Colonic mucosa (tissue), 4 donors: ENCODE results near the gene MORN5. TPM values are rescaled to one million over a fixed set of nuclear protein-coding genes. Genes with fewer than 3 reads are reported as not detected.

ENCODE experiments used
- DNase-seq: peaks from one replicate; pipeline ENCODE4 v3.0.0-alpha.2; 2020
- H3K27ac ChIP-seq: fragments of 200-600 bp; one replicate; pipeline ENCODE4 v1.8.0; 2021
- H3K27me3 ChIP-seq: fragments of 200-600 bp; one replicate; pipeline ENCODE4 v1.8.0; 2021
- H3K36me3 ChIP-seq: fragments of 200-600 bp; one replicate; pipeline ENCODE4 v1.8.0; 2021
- H3K4me1 ChIP-seq: fragments of 200-600 bp; one replicate; pipeline ENCODE4 v1.8.0; 2021; ENCODE audit warnings: mild to moderate bottlenecking
- H3K4me3 ChIP-seq: fragments of 200-600 bp; one replicate; pipeline ENCODE4 v1.8.0; 2021
- H3K9ac ChIP-seq, 2 donors: one replicate each; pipeline ENCODE4 v1.7.0; 2013; ENCODE audit warnings: control low read depth in 2 of 2, low read depth in 2 of 2, low read length in 2 of 2
- H3K9me3 ChIP-seq: fragments of 200-600 bp; one replicate; pipeline ENCODE4 v1.8.0; 2021
- intact Hi-C: fragments of 100-400 bp; cut with DNase I; formaldehyde crosslinking; loops from one replicate; pipeline ENCODE4 v1.14.1; 2022
- total RNA-seq, 2 donors: library from RNA; stranded (reverse); fragmentation: NEBNext Ultra II Directional in 1 of 2; extraction: Animal tissue kit (Norgen Biotek cat#: 25700) in 1 of 2; gene quantifications; one replicate each; pipeline ENCODE4 v1.2.1, GENCODE V29; 2021
- TF ChIP-seq, protein P1 (sequence below): fragments of 200-600 bp; IDR thresholded peaks from one replicate; pipeline ENCODE4 v1.8.0; 2022; ENCODE audit warnings: antibody characterized with exemption, mild to moderate bottlenecking
- donor health status: healthy.
- donor health status: DM: no; HTN: no; CAD: no.
- donor health status: DM: no; HTN: no; CAD: no.

MORN5 gene
- total RNA-seq, 2 donors from 2014 or later, result 7.0 TPM; not detected in 1

DNA sequence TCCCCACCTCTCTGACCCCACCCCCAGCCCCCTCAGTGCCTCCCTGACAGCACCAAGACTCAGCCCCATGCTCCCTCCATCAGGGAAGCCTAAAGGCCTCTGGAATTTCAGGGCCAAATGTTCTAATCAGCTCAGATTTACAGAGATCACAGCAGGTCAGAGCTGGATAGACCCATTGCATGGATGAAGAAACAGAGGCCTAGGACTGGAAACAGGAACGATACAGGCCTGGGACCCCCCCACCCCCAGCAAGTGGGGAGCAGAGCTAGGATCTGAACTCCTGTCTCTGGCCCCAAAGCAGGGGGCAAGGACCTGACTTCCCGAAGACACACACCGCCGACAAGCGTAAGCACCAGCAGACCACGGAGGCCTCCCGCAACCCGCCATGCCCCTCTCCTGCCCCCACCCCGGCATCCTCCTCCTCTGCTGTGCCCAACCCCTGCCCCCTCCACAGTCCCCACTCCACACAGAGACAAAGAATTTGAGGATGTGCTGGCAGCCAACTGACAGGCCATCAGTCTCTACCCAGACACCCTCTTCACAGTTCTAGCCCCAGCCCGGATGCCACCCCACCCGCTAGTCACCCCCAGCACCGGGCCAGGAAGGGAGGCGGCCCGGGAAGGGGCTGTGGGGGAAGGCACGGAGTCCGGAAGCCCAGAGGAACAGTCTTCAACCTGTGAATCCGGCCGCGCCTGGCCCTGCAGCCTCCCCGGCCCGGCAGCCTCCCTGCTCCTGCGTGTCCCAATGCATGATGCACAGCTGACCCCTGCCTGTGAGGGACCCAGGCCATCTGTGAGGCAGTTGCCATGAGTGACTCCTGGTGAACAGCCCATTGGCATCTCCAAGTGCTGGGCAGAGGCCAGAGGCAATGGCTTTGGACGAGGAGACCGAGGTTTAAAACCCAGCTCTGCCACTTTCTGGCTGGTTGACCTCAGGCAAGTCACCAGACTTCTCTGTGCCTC, 31.4 kb upstream of the MORN5 start:
- H3K9me3 ChIP-seq, result no peaks in the 10 kb centered on the region
- no peak overlapping the region for H3K27ac ChIP-seq
- DNase-seq, result no peak
- peaks cover 12% of the 10 kb centered on the region for H3K27me3 ChIP-seq
- H3K9ac ChIP-seq, result no peak overlapping the region
- H3K4me3 ChIP-seq, result no peak overlapping the region
- intact Hi-C loops, result loop anchor here (10.0 kb wide), 2 partner anchors 327 to 677 kb away; partner anchors contain the start of gene OR1K1
- H3K36me3 ChIP-seq, result no peaks in the 10 kb centered on the region
- H3K4me1 ChIP-seq, result no peaks in the 10 kb centered on the region
- TF ChIP-seq, protein P1, sequence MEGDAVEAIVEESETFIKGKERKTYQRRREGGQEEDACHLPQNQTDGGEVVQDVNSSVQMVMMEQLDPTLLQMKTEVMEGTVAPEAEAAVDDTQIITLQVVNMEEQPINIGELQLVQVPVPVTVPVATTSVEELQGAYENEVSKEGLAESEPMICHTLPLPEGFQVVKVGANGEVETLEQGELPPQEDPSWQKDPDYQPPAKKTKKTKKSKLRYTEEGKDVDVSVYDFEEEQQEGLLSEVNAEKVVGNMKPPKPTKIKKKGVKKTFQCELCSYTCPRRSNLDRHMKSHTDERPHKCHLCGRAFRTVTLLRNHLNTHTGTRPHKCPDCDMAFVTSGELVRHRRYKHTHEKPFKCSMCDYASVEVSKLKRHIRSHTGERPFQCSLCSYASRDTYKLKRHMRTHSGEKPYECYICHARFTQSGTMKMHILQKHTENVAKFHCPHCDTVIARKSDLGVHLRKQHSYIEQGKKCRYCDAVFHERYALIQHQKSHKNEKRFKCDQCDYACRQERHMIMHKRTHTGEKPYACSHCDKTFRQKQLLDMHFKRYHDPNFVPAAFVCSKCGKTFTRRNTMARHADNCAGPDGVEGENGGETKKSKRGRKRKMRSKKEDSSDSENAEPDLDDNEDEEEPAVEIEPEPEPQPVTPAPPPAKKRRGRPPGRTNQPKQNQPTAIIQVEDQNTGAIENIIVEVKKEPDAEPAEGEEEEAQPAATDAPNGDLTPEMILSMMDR, result no peak

DNA sequence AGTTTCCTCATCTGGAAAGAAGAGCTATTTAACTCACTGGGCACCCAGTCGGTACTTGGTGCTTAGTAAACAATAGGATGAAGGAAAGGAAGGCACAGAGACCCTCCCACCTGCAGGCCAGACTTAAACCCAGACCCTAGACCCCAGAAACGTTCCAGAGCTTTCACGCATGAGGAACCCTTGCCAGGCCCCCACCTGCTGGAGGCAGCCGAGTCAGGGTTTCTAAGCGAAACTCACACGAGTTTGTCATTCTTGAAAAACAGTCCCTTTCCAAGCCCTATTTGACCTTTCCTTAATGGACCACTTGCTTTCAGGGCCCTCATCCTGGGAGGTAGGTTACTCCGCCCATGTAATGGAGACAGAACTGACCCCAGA, 30.8 kb upstream of the MORN5 start:
- Histone ChIP-seq H3K27me3 (peaks cover 12% of the 10 kb centered on the region), H3K36me3 (no peaks in the 10 kb centered on the region), H3K4me1 (no peaks in the 10 kb centered on the region), H3K9me3 (no peaks in the 10 kb centered on the region), H3K9ac (no peak overlapping the region), H3K27ac (no peak overlapping the region), H3K4me3 (no peak overlapping the region)
- intact Hi-C loops, result loop anchor here (10.0 kb wide), 2 partner anchors 326 to 676 kb away; partner anchors contain the start of gene OR1K1
- no peak for DNase-seq
- TF ChIP-seq, protein P1, result no peak

DNA sequence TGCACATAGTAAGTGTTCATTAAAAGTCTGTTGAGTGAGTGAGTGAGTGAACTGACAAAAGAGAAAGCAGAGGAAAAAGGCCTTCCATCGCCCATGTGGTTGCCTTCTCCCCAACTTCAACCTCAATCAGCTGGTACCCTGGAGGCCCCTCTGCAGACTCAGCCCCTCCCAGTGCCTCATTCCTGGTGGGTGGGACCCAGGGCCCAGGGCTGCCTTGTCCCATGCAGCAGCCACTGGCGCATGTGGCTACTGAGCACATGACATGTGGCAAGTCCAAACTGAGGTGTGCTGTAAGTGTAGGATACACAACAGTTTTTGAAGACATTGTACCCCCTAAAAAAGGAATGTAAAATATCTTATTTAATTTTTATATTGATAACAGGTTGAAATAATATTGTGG, 29.7 kb upstream of the MORN5 start:
- H3K36me3 ChIP-seq, result no peaks in the 10 kb centered on the region
- no peak overlapping the region for H3K4me3 ChIP-seq
- intact Hi-C loops, result loop anchor here (10.0 kb wide), 2 partner anchors 325 to 675 kb away; partner anchors contain the start of gene OR1K1
- no peaks in the 10 kb centered on the region for H3K4me1 ChIP-seq
- H3K27ac ChIP-seq, result no peak overlapping the region
- peaks cover 12% of the 10 kb centered on the region for H3K27me3 ChIP-seq
- TF ChIP-seq, protein P1, result no peak
- H3K9ac ChIP-seq, result no peak overlapping the region
- DNase-seq, result no peak
- H3K9me3 ChIP-seq, result no peaks in the 10 kb centered on the region

- no peak overlapping the region for H3K4me3 ChIP-seq
- H3K27ac ChIP-seq, result no peak overlapping the region
- H3K9ac ChIP-seq, result no peak overlapping the region
- intact Hi-C loops, result no loop called here
- no peaks in the 10 kb centered on the region for H3K36me3 ChIP-seq
- no peaks in the 10 kb centered on the region for H3K4me1 ChIP-seq
- no peak for DNase-seq
- TF ChIP-seq, protein P1, result no peak
- no peaks in the 10 kb centered on the region for H3K9me3 ChIP-seq
- peaks cover 12% of the 10 kb centered on the region for H3K27me3 ChIP-seq
Measured at GRCh38 chr9:122130837-122131236, 28.9 kb upstream of the MORN5 start.

GRCh38 chr9:122131401-122132001, 28.2 kb upstream of the MORN5 start:
- no peaks in the 10 kb centered on the region for H3K36me3 ChIP-seq
- DNase-seq, result no peak
- TF ChIP-seq, protein P1, result no peak
- peaks cover 10% of the 10 kb centered on the region for H3K27me3 ChIP-seq
- no peaks in the 10 kb centered on the region for H3K9me3 ChIP-seq
- intact Hi-C loops, result no loop called here
- H3K9ac ChIP-seq, result no peak overlapping the region
- H3K4me1 ChIP-seq, result no peaks in the 10 kb centered on the region
- H3K4me3 ChIP-seq, result no peak overlapping the region
- H3K27ac ChIP-seq, result no peak overlapping the region
